GM18868 (cell line): ENCODE results near the gene ZNF552.
A peak's percentile ranks its signal among the peaks of the same experiment; 100 is the strongest.
"Not testable (repeated sequence)": the region's sequence is repeated elsewhere in the genome, so short reads cannot be mapped to it uniquely, and the experiment has no call there.

Experiments
- ATAC-seq: cut with Tn5 transposase; IDR thresholded peaks from one replicate; pipeline ENCODE4 v1.9.1; 2021; ENCODE audit warnings: mild to moderate bottlenecking, moderate library complexity; ENCODE audit not compliant: unreplicated experiment

Gene ZNF552

GRCh38 chr19:57819475-57820148, 4.9 kb upstream of the ZNF552 start:
- peak; percentile 85 for ATAC-seq

- no peak for ATAC-seq
These were observed 3.7 kb upstream of the ZNF552 start for GRCh38 chr19:57818378-57818777.

GRCh38 chr19:57817976-57818375, 3.3 kb upstream of the ZNF552 start:
- ATAC-seq = no peak

GRCh38 chr19:57816652-57817051, 1.9 kb upstream of the ZNF552 start:
- no peak for ATAC-seq

GRCh38 chr19:57815247-57816075, 748 bp upstream of the ZNF552 start:
- ATAC-seq = no peak

- no peak for ATAC-seq
These were observed 701 bp downstream of the ZNF552 start for GRCh38 chr19:57813919-57814504.

- not testable (repeated sequence) for ATAC-seq
These were observed 1.5 kb downstream of the ZNF552 start for GRCh38 chr19:57812975-57813820.

GRCh38 chr19:57812226-57812625, 2.5 kb downstream of the ZNF552 start:
- peak; percentile 55 for ATAC-seq

GRCh38 chr19:57810410-57811295, 4.1 kb downstream of the ZNF552 start:
- ATAC-seq = not testable (repeated sequence)

GRCh38 chr19:57807541-57807940, 7.2 kb downstream of the ZNF552 start:
- ATAC-seq = no peak

GRCh38 chr19:57803594-57804325, 11.0 kb downstream of the ZNF552 start:
- no peak for ATAC-seq

GRCh38 chr19:57803265-57803593, 11.5 kb downstream of the ZNF552 start:
- ATAC-seq = no peak

- peak; percentile 49 for ATAC-seq
These were observed 12.4 kb downstream of the ZNF552 start for GRCh38 chr19:57802269-57802668.

- ATAC-seq = no peak
These were observed 14.0 kb downstream of the ZNF552 start for GRCh38 chr19:57800696-57801095.

GRCh38 chr19:57796580-57796979, 18.1 kb downstream of the ZNF552 start:
- ATAC-seq = not testable (repeated sequence)

- no peak for ATAC-seq
These were observed 25.4 kb downstream of the ZNF552 start for GRCh38 chr19:57789288-57789687.

- no peak for ATAC-seq
These were observed 26.5 kb downstream of the ZNF552 start for GRCh38 chr19:57788114-57788692.

- ATAC-seq = no peak
These were observed 27.8 kb downstream of the ZNF552 start for GRCh38 chr19:57786906-57787305.

- no peak for ATAC-seq
These were observed 28.4 kb downstream of the ZNF552 start for GRCh38 chr19:57786286-57786685.
